Limb (tissue), 2 donors: Measurements from ENCODE around the gene TCF4.

Experiments
- DNase-seq, 2 donors: peaks; one replicate each; pipeline ENCODE4 v3.0.0-alpha.2; 2016; ENCODE audit errors: extremely low spot score in 2 of 2

The TCF4 gene

GRCh38 chr18:55302167-55302833 lies 285.7 kb downstream of the TCF4 start:
- DNase-seq, result no peak

- no peak for DNase-seq
Measured at GRCh38 chr18:55301824-55302166, 286.2 kb downstream of the TCF4 start.

DNA sequence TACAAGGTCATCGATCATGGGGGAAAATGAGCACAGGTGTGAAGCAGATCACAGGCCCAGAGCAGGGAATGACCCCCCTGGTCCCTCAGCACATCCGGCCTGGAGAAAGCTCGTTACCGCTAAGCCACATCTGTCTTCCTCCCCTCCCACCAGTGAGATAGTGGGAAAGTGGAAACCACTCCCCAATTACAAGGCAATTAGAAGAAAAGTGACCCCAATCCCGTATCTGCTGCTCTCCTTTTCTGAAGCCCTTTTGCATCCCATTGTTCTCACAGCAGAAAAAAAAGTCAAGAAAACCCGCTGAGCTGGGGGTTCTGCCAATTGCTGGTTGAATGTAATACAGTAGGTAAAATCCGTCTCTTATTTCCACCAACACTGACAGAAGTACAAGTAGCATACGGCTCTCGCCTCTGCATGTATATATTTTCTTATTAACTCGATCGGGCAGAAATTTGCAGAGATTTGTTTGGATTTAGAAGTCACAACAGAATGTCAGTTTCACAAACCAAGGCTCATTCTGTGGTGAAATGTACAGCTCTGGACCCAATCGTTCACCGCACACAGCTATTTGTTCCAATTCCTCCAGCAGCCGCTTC lies 287.0 kb downstream of the TCF4 start:
- DNase-seq, result no peak

DNA sequence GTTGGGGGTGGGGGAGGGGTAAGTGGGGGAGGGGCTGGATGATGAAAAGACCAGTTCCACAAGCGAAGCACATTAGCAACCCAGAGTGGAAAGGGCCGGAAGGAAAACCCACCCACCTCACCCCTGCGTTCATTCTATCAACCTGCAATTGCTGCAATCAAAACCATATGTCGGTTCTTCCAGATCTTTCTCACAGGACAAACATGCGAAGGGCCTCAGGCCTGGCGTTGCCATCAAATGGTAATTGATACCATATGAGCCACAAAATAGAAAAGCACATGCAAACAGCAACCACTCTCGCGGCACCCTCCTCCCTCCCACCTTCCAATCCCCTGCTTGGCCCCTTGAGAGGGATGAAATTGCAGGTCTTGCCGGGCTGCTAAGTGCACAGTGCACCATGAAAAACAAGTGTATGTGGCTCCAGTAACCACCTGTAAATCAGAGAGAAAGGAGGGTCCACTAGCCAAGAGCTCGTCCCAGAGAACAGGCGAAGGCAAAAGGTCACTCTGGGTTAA lies 287.5 kb downstream of the TCF4 start:
- DNase-seq, result peak; percentile 70 to 82

DNA sequence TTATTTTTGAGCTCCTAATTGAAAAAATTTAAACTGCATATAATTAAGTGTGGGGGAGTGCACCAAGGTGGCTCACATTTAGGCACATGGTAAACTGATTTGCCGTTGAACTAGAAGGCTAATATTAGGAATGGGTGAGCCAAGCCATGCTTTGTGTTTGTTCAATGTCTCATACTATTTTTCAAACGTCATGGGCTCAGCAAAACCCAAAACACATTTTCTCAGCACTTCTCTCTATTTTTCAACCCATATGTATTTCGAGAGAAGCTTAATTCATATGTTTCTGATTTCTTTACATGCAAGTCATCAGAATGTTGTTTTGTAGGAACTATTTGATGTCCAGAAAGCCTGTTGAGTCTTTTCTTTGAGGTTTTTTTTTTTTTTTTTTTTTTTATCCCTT lies 291.2 kb downstream of the TCF4 start:
- DNase-seq, result no peak

- no peak for DNase-seq
Measured at GRCh38 chr18:55296115-55296514, 291.9 kb downstream of the TCF4 start.

GRCh38 chr18:55290898-55291297 lies 297.1 kb downstream of the TCF4 start:
- no peak for DNase-seq

DNA sequence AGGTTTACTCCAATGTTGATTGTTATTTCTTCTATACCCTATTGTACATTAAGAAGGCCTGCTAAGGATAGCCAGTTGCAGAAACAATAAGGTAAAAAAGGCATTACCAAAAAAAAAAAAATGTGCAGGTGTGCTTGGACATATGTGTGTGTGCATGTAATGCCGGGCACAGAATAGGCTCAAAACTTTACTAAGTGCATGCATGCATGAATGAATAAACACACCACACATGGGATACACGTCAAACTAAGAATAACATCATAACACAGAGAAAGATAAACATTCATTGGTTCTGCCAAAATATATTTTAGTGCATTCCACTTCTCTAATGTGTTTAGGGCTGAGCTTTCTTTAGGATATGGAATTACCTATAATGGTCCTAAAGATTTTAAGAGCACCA lies 298.2 kb downstream of the TCF4 start:
- DNase-seq, result no peak

DNA sequence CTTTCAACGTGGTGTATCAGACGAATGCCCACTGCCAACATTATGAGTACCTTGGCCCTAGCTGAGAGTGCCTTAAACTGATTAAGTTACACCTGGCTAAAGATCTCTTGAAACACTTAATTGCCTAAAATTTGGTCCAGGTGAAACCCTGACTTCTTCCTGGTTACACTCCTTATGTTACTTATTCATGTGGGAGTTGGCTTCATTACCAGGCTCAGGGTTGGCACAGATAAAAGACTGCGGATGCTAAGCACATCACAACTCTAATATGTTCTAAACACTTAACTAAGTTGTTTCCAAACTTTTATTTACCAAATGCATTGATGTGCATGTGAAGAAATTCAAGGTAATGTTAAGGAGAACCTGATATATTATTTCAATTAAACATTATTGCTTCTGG lies 298.9 kb downstream of the TCF4 start:
- DNase-seq, result no peak

GRCh38 chr18:55287935-55288868 lies 299.8 kb downstream of the TCF4 start:
- no peak for DNase-seq

GRCh38 chr18:55287149-55287806 lies 300.7 kb downstream of the TCF4 start:
- DNase-seq, result no peak

DNA sequence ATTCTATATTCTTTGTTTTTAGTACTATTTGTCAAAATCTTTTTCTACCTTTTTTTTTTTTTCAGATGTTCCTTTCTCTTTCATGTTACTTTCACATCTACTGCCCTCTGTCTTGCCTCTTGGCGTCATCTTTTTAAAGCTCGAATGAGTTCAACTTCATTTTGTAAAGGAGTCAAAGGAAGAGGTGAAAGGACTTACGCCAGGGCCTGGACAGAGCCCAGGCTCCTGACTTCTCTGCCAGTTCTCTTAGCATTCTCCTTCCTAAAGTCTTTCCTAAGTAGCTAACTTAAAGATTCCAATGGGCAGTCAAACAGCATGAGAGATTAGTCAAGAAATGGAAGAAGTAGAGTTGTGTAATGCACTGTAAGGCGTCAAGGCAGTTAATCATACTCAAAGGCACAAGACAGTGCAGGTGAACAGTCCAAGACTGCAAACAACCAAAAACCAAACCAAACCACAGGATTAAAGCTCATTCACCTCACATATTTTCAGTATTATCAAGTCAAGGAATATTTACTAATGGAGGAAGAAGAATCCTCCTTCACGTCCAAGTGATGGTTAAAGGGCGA lies 301.7 kb downstream of the TCF4 start:
- DNase-seq, result no peak

- DNase-seq, result no peak
Measured at GRCh38 chr18:55284614-55285013, 303.4 kb downstream of the TCF4 start.

DNA sequence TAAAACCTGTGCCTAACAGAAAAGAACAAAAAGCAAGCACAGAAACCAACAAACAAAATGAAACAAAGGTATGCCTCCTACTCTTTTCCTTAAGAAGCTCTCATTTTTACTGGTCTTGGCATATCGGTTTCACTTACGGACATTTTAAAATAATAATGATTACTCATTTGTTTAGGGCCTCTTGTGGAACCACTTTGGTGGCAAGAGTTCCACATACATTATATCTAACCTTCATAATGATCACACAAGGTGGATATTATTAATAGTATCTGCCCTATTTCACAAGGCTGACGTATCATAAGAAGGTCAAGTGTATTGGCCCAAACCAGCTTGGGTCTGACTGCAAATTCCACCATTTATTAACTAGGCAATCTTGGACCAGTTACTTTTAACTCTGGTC lies 304.7 kb downstream of the TCF4 start:
- no peak for DNase-seq

DNA sequence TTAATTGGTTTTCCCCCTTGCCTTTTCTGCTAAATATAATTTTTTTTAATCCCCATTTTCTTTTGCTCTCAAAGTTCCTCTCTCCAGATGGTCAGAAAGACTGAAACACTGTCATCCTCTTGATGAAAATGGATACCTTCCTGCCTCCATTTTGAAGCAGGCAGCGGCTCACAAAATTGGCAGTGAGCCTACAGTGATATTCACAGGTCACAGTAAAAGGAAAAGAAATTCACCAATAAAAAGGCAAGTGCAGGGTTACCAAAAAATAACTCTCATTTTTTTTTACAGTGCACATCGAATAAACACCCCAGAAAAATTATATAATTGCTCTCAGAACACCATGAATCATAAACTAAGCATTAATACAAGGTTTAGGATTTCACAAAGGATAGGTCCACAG lies 307.5 kb downstream of the TCF4 start:
- DNase-seq, result peak in 1 of 2 donors; percentile 54

- no peak for DNase-seq
Measured at GRCh38 chr18:55275039-55275901, 312.7 kb downstream of the TCF4 start.

DNA sequence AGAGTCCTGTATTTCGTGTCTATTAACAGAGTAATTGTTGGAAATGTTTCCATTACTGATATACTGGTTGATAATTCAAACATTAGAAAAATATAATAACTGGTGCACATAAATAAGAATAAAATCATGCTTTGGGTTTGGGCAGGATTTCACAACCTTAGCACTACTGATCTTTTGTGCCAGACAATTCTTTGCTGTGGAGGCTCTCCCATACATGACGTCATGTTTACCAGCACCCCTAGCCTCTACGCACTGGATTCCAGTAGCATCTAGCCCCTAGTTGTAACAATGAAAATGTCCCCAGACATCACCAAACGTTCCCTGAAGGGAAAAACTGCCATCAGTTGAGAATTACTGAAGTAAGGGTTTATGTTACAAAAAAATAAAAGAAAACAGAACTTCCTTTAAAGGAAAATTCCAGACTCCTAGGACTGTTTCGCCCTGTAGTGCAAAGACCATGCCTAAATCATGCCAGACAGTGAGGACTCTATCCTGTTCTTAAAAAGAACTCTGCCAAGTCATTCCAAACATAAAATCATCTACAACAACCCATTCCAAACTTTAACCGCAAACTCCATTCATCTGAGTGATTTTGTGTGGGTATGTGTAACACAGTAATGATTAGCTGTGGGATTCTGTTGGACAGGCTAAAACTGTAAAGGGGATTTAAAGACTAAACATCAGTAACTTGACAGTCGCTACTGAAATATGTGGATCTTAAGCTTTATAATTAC lies 315.3 kb downstream of the TCF4 start:
- DNase-seq, result no peak

DNA sequence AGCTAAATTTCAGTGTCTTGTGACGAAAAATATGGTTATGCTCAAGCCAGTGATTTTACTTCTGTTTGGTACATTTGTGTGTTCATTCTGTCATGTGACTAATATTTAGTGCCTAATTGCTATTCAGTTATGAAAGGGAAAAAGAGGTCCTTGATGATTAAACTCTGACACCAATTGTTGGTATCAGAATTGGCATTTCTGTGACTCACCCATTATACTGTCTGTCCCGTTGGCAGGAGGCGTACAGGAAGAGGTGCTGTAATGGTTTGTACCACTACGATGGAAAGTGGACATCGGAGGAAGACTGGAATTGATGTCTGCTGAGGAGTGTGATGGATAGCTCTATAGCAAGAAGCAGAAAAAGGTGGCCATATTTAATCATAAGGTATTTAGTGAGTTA lies 318.4 kb downstream of the TCF4 start:
- no peak for DNase-seq

DNA sequence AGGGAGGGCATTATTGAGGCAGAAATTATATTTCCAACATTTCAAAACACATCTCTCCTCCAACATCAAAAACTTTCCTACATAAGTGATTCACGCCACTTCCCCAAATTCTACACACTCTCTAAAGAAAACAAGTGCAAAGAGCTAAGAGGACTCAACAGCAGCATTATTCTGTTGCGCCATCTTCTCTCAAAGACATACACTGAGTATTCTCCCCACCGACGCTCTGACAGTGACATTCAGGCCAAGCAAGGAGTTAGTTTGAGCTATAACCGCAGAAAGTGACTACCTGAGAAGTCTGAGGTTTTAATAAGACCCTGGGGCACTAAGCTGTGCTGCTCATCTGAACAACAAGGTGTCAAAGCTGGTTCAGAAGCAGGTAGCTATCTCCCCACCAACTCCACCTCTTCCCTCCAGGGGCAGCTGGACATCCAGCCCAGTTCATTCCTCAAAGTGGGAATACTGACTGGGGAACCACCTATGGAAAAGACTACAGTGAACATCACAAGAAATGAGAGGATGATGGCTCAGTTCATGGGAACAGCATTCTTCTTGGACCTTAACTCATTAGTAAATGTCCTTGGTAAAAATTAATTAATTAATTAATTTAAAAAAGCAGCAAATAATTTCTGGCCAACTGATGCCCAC lies 319.2 kb downstream of the TCF4 start:
- DNase-seq, result no peak
